ENCODE data around the gene TLL2.

Gene TLL2

GRCh38 chr10:96400465-96400864 lies 113.3 kb downstream of the TLL2 start:
- H3K4me3 ChIP-seq (ENCODE audit: low read length): no peak overlapping the region
- DNase-seq (ENCODE audit: low read depth): no peak
- no peak for TF ChIP-seq CTCF (IDR thresholded peaks at IDR 0.05; ENCODE audit: insufficient read depth, low read depth, low read length, missing control alignments)

- H3K4me3 ChIP-seq (ENCODE audit: low read length): no peak overlapping the region
- DNase-seq (ENCODE audit: low read depth): no peak
- no peak for TF ChIP-seq CTCF (IDR thresholded peaks at IDR 0.05; ENCODE audit: insufficient read depth, low read depth, low read length, missing control alignments)
Measured at GRCh38 chr10:96397902-96398301, 115.8 kb downstream of the TLL2 start.

GRCh38 chr10:96395931-96396877 lies 117.5 kb downstream of the TLL2 start:
- TF ChIP-seq CTCF (IDR thresholded peaks at IDR 0.05; ENCODE audit: insufficient read depth, low read depth, low read length, missing control alignments): peak; percentile 86
- peak; percentile 80 for DNase-seq (ENCODE audit: low read depth)
- H3K4me3 ChIP-seq (ENCODE audit: low read length): peak overlapping the region; percentile 25

GRCh38 chr10:96390460-96390864 lies 123.3 kb downstream of the TLL2 start:
- TF ChIP-seq CTCF (IDR thresholded peaks at IDR 0.05; ENCODE audit: insufficient read depth, low read depth, low read length, missing control alignments): no peak
- H3K4me3 ChIP-seq (ENCODE audit: low read length): no peak overlapping the region
- no peak for DNase-seq (ENCODE audit: low read depth)

GRCh38 chr10:96389785-96390184 lies 123.9 kb downstream of the TLL2 start:
- H3K4me3 ChIP-seq (ENCODE audit: low read length): no peak overlapping the region
- DNase-seq (ENCODE audit: low read depth): no peak
- no peak for TF ChIP-seq CTCF (IDR thresholded peaks at IDR 0.05; ENCODE audit: insufficient read depth, low read depth, low read length, missing control alignments)

- no peak for TF ChIP-seq CTCF (IDR thresholded peaks at IDR 0.05; ENCODE audit: insufficient read depth, low read depth, low read length, missing control alignments)
- no peak overlapping the region for H3K4me3 ChIP-seq (ENCODE audit: low read length)
- DNase-seq (ENCODE audit: low read depth): no peak
Measured at GRCh38 chr10:96387601-96388000, 126.1 kb downstream of the TLL2 start.

GRCh38 chr10:96387161-96387560 lies 126.6 kb downstream of the TLL2 start:
- DNase-seq (ENCODE audit: low read depth): no peak

More at GRCh38 chr10:96387161-96387560, 126.6 kb downstream of the TLL2 start:
- TF ChIP-seq CTCF (IDR thresholded peaks at IDR 0.05; ENCODE audit: insufficient read depth, low read depth, low read length, missing control alignments): no peak
- no peak overlapping the region for H3K4me3 ChIP-seq (ENCODE audit: low read length)

Measured in epithelial cell of esophagus (primary cell).